Panc1 (cell line): Measurements from ENCODE around the gene CNNM2. TPM values are rescaled to one million over a fixed set of nuclear protein-coding genes. Genes with fewer than 3 reads are reported as not detected.

Source experiments
- ATAC-seq: fragments of 200-7000 bp; cut with Tn5 transposase; 2 replicates; pipeline ENCODE4 v1.9.1; 2020; ENCODE audit warnings: mild to moderate bottlenecking, moderate library complexity
- BruUV-seq: library from RNA; stranded (reverse); fragments of 400-500 nt; replicated peaks from 2 replicates; lab custom pipeline; 2021; lab: Mats Ljungman, UMichigan
- CTCF ChIA-PET: fragments of 300-600 bp; sonication (Branson Sonifier 250); formaldehyde crosslinking; loops from one replicate; lab custom pipeline; 2022; ENCODE audit warnings: antibody characterized with exemption; lab: Charles Lee
- POLR2A ChIA-PET: fragments of 300-600 bp; sonication (Branson Sonifier 250); formaldehyde crosslinking; loops from one replicate; lab custom pipeline; 2022; ENCODE audit warnings: antibody characterized with exemption; lab: Charles Lee
- DNase-seq: peaks from one replicate; pipeline ENCODE4 v3.0.0-alpha.2; 2010; ENCODE audit warnings: low read depth, low spot score
- H3K27ac ChIP-seq: 2 replicates; pipeline ENCODE4 v1.5.1; 2011; ENCODE audit warnings: mild to moderate bottlenecking, low read length, inconsistent platforms
- H3K27me3 ChIP-seq: fragments of 200-500 bp; sonication (Bioruptor generic); 2 replicates; pipeline ENCODE4 v1.6.0; 2014; ENCODE audit warnings: low read length, inconsistent platforms; ENCODE audit not compliant: control insufficient read depth, insufficient read depth
- H3K36me3 ChIP-seq: fragments of 200-500 bp; sonication (Bioruptor generic); 2 replicates; pipeline ENCODE4 v1.5.1; 2014; ENCODE audit warnings: inconsistent platforms, mild to moderate bottlenecking, low read length, moderate library complexity; ENCODE audit not compliant: control insufficient read depth, insufficient read depth
- H3K4me1 ChIP-seq: 2 replicates; pipeline ENCODE4 v1.5.1; 2011; ENCODE audit warnings: inconsistent platforms, mild to moderate bottlenecking, low read length, moderate library complexity; ENCODE audit not compliant: control insufficient read depth, insufficient read depth
- H3K4me3 ChIP-seq, 2 experiments: 2 replicates each; pipeline ENCODE4 v1.5.1; 2011 to 2012; ENCODE audit warnings: low read depth in 2 of 2, low read length in 2 of 2, mild to moderate bottlenecking in 2 of 2, inconsistent platforms in 1 of 2, moderate library complexity in 1 of 2
- H3K9me3 ChIP-seq: fragments of 200-500 bp; sonication (Bioruptor generic); 2 replicates; pipeline ENCODE4 v1.5.1; 2014; ENCODE audit warnings: low read depth, mild to moderate bottlenecking, inconsistent platforms, low read length, moderate library complexity; ENCODE audit not compliant: control insufficient read depth, insufficient read depth
- POLR2AphosphoS5 ChIP-seq: IDR thresholded peaks from 2 replicates; pipeline ENCODE4 v1.6.1; 2012; ENCODE audit warnings: mild to moderate bottlenecking, low read depth, low read length, moderate library complexity
- SIN3A ChIP-seq: IDR thresholded peaks from 2 replicates; pipeline ENCODE4 v1.6.1; 2012; ENCODE audit warnings: low read depth, mild to moderate bottlenecking, low read length, moderate library complexity, borderline replicate concordance; ENCODE audit not compliant: insufficient read depth
- TCF7L2 ChIP-seq: IDR thresholded peaks from 2 replicates; pipeline ENCODE4 v1.6.1; 2011; ENCODE audit warnings: mild to moderate bottlenecking, low read depth, low read length, inconsistent platforms
- in situ Hi-C: cut with HindIII; loops from 2 replicates; pipeline ENCODE4 v1.10.0; 2016; ENCODE audit warnings: low sequenced_read_pairs, low pct_unique_long_range_greater_than_20kb
- intact Hi-C: fragments of 100-400 bp; cut with micrococcal nuclease; formaldehyde crosslinking; loops from one replicate; pipeline ENCODE4 v1.10.0; 2022; ENCODE audit not compliant: unreplicated experiment
- total RNA-seq: library from RNA; stranded (reverse); gene quantifications from one replicate; pipeline ENCODE4 v1.2.1, GENCODE V29; 2021; ENCODE audit not compliant: unreplicated experiment
- TF ChIP-seq, protein P1 (sequence below), 2 experiments: IDR thresholded peaks; 2 replicates each; pipeline ENCODE4 v1.6.1; 2011 to 2012; ENCODE audit warnings: low read depth in 2 of 2, control low read depth in 1 of 2, low read length in 1 of 2, mild to moderate bottlenecking in 1 of 2, moderate library complexity in 1 of 2; ENCODE audit not compliant: insufficient read depth in 1 of 2
- TF ChIP-seq, protein P2 (sequence below): fragments of 450-650 bp; IDR thresholded peaks from 2 replicates; pipeline ENCODE4 v1.5.1; 2017; ENCODE audit warnings: mild to moderate bottlenecking

Gene CNNM2
- total RNA-seq, 1 experiment from 2014 or later = 27.1 TPM

DNA sequence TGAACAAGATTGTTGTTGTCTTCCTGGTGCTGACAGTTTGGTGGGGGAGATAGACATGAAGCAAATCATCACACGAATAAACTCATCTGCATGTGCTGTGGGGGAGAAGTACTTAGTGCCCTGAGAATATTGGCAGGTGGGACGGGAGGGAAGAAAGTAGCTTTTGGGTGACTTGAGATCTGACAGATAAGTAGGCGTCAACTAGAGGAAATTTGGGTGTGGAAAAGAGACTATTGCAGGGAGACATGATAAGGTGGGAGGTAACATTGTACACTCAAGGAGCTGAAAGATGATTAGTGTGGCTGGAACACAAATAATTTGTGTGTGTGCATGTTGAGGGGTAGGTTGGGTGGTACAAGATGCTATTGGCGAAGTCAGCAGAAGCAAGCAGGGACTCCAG is 30.1 kb downstream of the CNNM2 start:
- in situ Hi-C loops (no loop called here), intact Hi-C loops (no loop called here)
- H3K36me3 ChIP-seq = no peaks in the 10 kb centered on the region
- TF ChIP-seq, protein P1, sequence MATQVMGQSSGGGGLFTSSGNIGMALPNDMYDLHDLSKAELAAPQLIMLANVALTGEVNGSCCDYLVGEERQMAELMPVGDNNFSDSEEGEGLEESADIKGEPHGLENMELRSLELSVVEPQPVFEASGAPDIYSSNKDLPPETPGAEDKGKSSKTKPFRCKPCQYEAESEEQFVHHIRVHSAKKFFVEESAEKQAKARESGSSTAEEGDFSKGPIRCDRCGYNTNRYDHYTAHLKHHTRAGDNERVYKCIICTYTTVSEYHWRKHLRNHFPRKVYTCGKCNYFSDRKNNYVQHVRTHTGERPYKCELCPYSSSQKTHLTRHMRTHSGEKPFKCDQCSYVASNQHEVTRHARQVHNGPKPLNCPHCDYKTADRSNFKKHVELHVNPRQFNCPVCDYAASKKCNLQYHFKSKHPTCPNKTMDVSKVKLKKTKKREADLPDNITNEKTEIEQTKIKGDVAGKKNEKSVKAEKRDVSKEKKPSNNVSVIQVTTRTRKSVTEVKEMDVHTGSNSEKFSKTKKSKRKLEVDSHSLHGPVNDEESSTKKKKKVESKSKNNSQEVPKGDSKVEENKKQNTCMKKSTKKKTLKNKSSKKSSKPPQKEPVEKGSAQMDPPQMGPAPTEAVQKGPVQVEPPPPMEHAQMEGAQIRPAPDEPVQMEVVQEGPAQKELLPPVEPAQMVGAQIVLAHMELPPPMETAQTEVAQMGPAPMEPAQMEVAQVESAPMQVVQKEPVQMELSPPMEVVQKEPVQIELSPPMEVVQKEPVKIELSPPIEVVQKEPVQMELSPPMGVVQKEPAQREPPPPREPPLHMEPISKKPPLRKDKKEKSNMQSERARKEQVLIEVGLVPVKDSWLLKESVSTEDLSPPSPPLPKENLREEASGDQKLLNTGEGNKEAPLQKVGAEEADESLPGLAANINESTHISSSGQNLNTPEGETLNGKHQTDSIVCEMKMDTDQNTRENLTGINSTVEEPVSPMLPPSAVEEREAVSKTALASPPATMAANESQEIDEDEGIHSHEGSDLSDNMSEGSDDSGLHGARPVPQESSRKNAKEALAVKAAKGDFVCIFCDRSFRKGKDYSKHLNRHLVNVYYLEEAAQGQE (IDR thresholded peaks at IDR 0.05; ENCODE audit: insufficient read depth in 1 of 2, low read depth in 2 of 2, low read length in 1 of 2) = no peak
- TF ChIP-seq, protein P2, sequence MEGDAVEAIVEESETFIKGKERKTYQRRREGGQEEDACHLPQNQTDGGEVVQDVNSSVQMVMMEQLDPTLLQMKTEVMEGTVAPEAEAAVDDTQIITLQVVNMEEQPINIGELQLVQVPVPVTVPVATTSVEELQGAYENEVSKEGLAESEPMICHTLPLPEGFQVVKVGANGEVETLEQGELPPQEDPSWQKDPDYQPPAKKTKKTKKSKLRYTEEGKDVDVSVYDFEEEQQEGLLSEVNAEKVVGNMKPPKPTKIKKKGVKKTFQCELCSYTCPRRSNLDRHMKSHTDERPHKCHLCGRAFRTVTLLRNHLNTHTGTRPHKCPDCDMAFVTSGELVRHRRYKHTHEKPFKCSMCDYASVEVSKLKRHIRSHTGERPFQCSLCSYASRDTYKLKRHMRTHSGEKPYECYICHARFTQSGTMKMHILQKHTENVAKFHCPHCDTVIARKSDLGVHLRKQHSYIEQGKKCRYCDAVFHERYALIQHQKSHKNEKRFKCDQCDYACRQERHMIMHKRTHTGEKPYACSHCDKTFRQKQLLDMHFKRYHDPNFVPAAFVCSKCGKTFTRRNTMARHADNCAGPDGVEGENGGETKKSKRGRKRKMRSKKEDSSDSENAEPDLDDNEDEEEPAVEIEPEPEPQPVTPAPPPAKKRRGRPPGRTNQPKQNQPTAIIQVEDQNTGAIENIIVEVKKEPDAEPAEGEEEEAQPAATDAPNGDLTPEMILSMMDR = no peak
- no peak for TF ChIP-seq TCF7L2
- H3K4me3 ChIP-seq = no peak overlapping the region
- H3K4me1 ChIP-seq = peaks cover 7% of the 10 kb centered on the region
- CTCF ChIA-PET = no interaction called here
- BruUV-seq = no TSS peak
- no peak for ATAC-seq
- no peaks in the 10 kb centered on the region for H3K9me3 ChIP-seq
- no peak for DNase-seq
- no peaks in the 10 kb centered on the region for H3K27me3 ChIP-seq
- no peak overlapping the region for H3K27ac ChIP-seq
- POLR2A ChIA-PET = no interaction called here

DNA sequence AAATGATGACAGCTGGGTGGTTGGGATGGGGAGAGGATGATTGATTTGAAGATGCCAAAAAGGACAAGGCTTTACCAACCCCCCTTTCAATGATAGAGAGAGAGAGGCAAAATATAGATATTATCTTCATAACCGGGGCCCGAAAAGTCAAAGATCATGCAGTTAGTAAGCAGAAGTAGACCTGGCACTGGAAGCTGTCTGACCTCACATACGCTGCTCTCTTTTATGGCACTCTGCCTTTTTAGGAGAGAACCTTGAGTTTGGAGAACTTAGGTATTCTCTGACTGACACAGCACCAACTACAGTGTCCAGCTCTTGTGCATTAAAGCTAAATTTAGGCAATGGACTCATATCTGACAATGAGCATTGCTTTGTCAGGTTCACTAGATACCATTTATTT is 30.7 kb downstream of the CNNM2 start:
- peaks cover 7% of the 10 kb centered on the region for H3K4me1 ChIP-seq
- CTCF ChIA-PET = no interaction called here
- no peaks in the 10 kb centered on the region for H3K27me3 ChIP-seq
- no TSS peak for BruUV-seq
- no peak overlapping the region for H3K27ac ChIP-seq
- DNase-seq (no peak), ATAC-seq (no peak)
- no peaks in the 10 kb centered on the region for H3K36me3 ChIP-seq
- no peak overlapping the region for H3K4me3 ChIP-seq
- TF ChIP-seq POLR2AphosphoS5 = no peak
- TF ChIP-seq, protein P2 = no peak
- TF ChIP-seq SIN3A = no peak
- no peak for TF ChIP-seq TCF7L2
- TF ChIP-seq, protein P1 (IDR thresholded peaks at IDR 0.05; ENCODE audit: insufficient read depth in 1 of 2, low read depth in 2 of 2, low read length in 1 of 2) = no peak
- no peaks in the 10 kb centered on the region for H3K9me3 ChIP-seq
- in situ Hi-C loops (no loop called here), intact Hi-C loops (no loop called here)
- POLR2A ChIA-PET = no interaction called here
